ENCODE results near the gene ANTXR1.
"Not testable (repeated sequence)": the region's sequence is repeated elsewhere in the genome, so short reads cannot be mapped to it uniquely, and the experiment has no call there.

The ANTXR1 gene

GRCh38 chr2:69163109-69163508, 150.1 kb downstream of the ANTXR1 start:
- DNase-seq (ENCODE audit: low read depth in 1 of 2, low spot score in 1 of 2) = no peak

GRCh38 chr2:69163556-69163955, 150.6 kb downstream of the ANTXR1 start:
- DNase-seq (ENCODE audit: low read depth in 1 of 2, low spot score in 1 of 2) = no peak

- DNase-seq (ENCODE audit: low read depth in 1 of 2, low spot score in 1 of 2) = no peak
Observed at GRCh38 chr2:69164061-69164778, 151.2 kb downstream of the ANTXR1 start.

- DNase-seq (ENCODE audit: low read depth in 1 of 2, low spot score in 1 of 2) = no peak
Observed at GRCh38 chr2:69165091-69165880, 152.3 kb downstream of the ANTXR1 start.

- DNase-seq (ENCODE audit: low read depth in 1 of 2, low spot score in 1 of 2) = no peak
Observed at GRCh38 chr2:69166465-69166811, 153.5 kb downstream of the ANTXR1 start.

GRCh38 chr2:69166812-69167468, 154.0 kb downstream of the ANTXR1 start:
- no peak for DNase-seq (ENCODE audit: low read depth in 1 of 2, low spot score in 1 of 2)

- DNase-seq (ENCODE audit: low read depth in 1 of 2, low spot score in 1 of 2) = no peak
Observed at GRCh38 chr2:69167469-69167822, 154.5 kb downstream of the ANTXR1 start.

GRCh38 chr2:69168144-69168813, 155.3 kb downstream of the ANTXR1 start:
- no peak for DNase-seq (ENCODE audit: low read depth in 1 of 2, low spot score in 1 of 2)

- DNase-seq (ENCODE audit: low read depth in 1 of 2, low spot score in 1 of 2) = no peak
Observed at GRCh38 chr2:69168950-69169654, 156.1 kb downstream of the ANTXR1 start.

- no peak for DNase-seq (ENCODE audit: low read depth in 1 of 2, low spot score in 1 of 2)
Observed at GRCh38 chr2:69169655-69170389, 156.8 kb downstream of the ANTXR1 start.

GRCh38 chr2:69170661-69171060, 157.7 kb downstream of the ANTXR1 start:
- DNase-seq (ENCODE audit: low read depth in 1 of 2, low spot score in 1 of 2) = no peak

- DNase-seq (ENCODE audit: low read depth in 1 of 2, low spot score in 1 of 2) = no peak
Observed at GRCh38 chr2:69171116-69171896, 158.3 kb downstream of the ANTXR1 start.

GRCh38 chr2:69171897-69172525, 159.0 kb downstream of the ANTXR1 start:
- DNase-seq (ENCODE audit: low read depth in 1 of 2, low spot score in 1 of 2) = no peak

GRCh38 chr2:69173706-69174105, 160.7 kb downstream of the ANTXR1 start:
- no peak for DNase-seq (ENCODE audit: low read depth in 1 of 2, low spot score in 1 of 2)

GRCh38 chr2:69174211-69174610, 161.2 kb downstream of the ANTXR1 start:
- DNase-seq (ENCODE audit: low read depth in 1 of 2, low spot score in 1 of 2) = not testable (repeated sequence)

- DNase-seq (ENCODE audit: low read depth in 1 of 2, low spot score in 1 of 2) = no peak
Observed at GRCh38 chr2:69175790-69176715, 163.1 kb downstream of the ANTXR1 start.

- no peak for DNase-seq (ENCODE audit: low read depth in 1 of 2, low spot score in 1 of 2)
Observed at GRCh38 chr2:69177063-69177771, 164.2 kb downstream of the ANTXR1 start.
